Parathyroid adenoma (tissue), 2 donors: ENCODE data around the gene CHRDL1.

ENCODE experiments used
- H2AFZ ChIP-seq: fragments of 300-600 bp; sonication (generic); one replicate; pipeline ENCODE4 v1.7.0; 2017; ENCODE audit warnings: antibody characterized with exemption, mild to moderate bottlenecking
- H3K27ac ChIP-seq: fragments of 300-600 bp; sonication (generic); one replicate; pipeline ENCODE4 v1.7.0; 2017
- H3K27me3 ChIP-seq: fragments of 300-600 bp; sonication (generic); one replicate; pipeline ENCODE4 v1.7.0; 2017; ENCODE audit warnings: low read length; ENCODE audit not compliant: control insufficient read depth, insufficient read depth
- H3K36me3 ChIP-seq: fragments of 300-600 bp; sonication (generic); one replicate; pipeline ENCODE4 v1.7.0; 2017; ENCODE audit warnings: low read length; ENCODE audit not compliant: control insufficient read depth, insufficient read depth
- H3K4me1 ChIP-seq: fragments of 300-600 bp; sonication (generic); one replicate; pipeline ENCODE4 v1.7.0; 2017; ENCODE audit warnings: control low read depth
- H3K4me2 ChIP-seq: fragments of 300-600 bp; sonication (generic); one replicate; pipeline ENCODE4 v1.7.0; 2017; ENCODE audit warnings: low read length
- H3K4me3 ChIP-seq: fragments of 300-600 bp; sonication (generic); one replicate; pipeline ENCODE4 v1.7.0; 2017; ENCODE audit warnings: low read depth, low read length
- H3K79me2 ChIP-seq: fragments of 300-600 bp; sonication (generic); one replicate; pipeline ENCODE4 v1.7.0; 2017; ENCODE audit warnings: control low read depth
- H3K9ac ChIP-seq: fragments of 300-600 bp; sonication (generic); one replicate; pipeline ENCODE4 v1.7.0; 2017; ENCODE audit warnings: mild to moderate bottlenecking
- H3K9me3 ChIP-seq: fragments of 300-600 bp; sonication (generic); one replicate; pipeline ENCODE4 v1.7.0; 2017; ENCODE audit warnings: low read length; ENCODE audit not compliant: control insufficient read depth
- TF ChIP-seq, protein P1 (sequence below): fragments of 300-600 bp; sonication (generic); IDR thresholded peaks from one replicate; pipeline ENCODE4 v1.7.0; 2017; ENCODE audit warnings: antibody characterized with exemption, mild to moderate bottlenecking
- donor health status: primary hyperparathyroidism.

The CHRDL1 gene

GRCh38 chrX:110755611-110756010 is 40.0 kb downstream of the CHRDL1 start:
- no peaks in the 10 kb centered on the region for H3K9me3 ChIP-seq
- no peaks in the 10 kb centered on the region for H3K27me3 ChIP-seq
- no peak overlapping the region for H3K4me2 ChIP-seq
- H3K36me3 ChIP-seq: no peaks in the 10 kb centered on the region
- H2AFZ ChIP-seq: no peak overlapping the region
- no peak overlapping the region for H3K9ac ChIP-seq
- no peak overlapping the region for H3K4me3 ChIP-seq
- H3K79me2 ChIP-seq: no peaks in the 10 kb centered on the region
- H3K27ac ChIP-seq: no peak overlapping the region
- TF ChIP-seq, protein P1, sequence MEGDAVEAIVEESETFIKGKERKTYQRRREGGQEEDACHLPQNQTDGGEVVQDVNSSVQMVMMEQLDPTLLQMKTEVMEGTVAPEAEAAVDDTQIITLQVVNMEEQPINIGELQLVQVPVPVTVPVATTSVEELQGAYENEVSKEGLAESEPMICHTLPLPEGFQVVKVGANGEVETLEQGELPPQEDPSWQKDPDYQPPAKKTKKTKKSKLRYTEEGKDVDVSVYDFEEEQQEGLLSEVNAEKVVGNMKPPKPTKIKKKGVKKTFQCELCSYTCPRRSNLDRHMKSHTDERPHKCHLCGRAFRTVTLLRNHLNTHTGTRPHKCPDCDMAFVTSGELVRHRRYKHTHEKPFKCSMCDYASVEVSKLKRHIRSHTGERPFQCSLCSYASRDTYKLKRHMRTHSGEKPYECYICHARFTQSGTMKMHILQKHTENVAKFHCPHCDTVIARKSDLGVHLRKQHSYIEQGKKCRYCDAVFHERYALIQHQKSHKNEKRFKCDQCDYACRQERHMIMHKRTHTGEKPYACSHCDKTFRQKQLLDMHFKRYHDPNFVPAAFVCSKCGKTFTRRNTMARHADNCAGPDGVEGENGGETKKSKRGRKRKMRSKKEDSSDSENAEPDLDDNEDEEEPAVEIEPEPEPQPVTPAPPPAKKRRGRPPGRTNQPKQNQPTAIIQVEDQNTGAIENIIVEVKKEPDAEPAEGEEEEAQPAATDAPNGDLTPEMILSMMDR: no peak
- no peaks in the 10 kb centered on the region for H3K4me1 ChIP-seq

- Histone ChIP-seq H3K27me3 (no peaks in the 10 kb centered on the region), H3K4me3 (no peak overlapping the region), H3K79me2 (no peaks in the 10 kb centered on the region), H2AFZ (no peak overlapping the region), H3K27ac (no peak overlapping the region), H3K36me3 (no peaks in the 10 kb centered on the region), H3K4me2 (no peak overlapping the region), H3K9ac (no peak overlapping the region), H3K4me1 (no peaks in the 10 kb centered on the region), H3K9me3 (no peaks in the 10 kb centered on the region)
- TF ChIP-seq, protein P1: no peak
Measured at GRCh38 chrX:110755061-110755460, 40.6 kb downstream of the CHRDL1 start.

GRCh38 chrX:110750526-110751189 is 45.0 kb downstream of the CHRDL1 start:
- no peaks in the 10 kb centered on the region for H3K27me3 ChIP-seq
- no peaks in the 10 kb centered on the region for H3K79me2 ChIP-seq
- no peaks in the 10 kb centered on the region for H3K36me3 ChIP-seq
- no peak overlapping the region for H3K4me2 ChIP-seq
- no peak overlapping the region for H3K9ac ChIP-seq
- H3K27ac ChIP-seq: no peak overlapping the region
- H3K4me1 ChIP-seq: no peaks in the 10 kb centered on the region
- no peak overlapping the region for H3K4me3 ChIP-seq
- TF ChIP-seq, protein P1: no peak
- H3K9me3 ChIP-seq: no peaks in the 10 kb centered on the region
- no peak overlapping the region for H2AFZ ChIP-seq

DNA sequence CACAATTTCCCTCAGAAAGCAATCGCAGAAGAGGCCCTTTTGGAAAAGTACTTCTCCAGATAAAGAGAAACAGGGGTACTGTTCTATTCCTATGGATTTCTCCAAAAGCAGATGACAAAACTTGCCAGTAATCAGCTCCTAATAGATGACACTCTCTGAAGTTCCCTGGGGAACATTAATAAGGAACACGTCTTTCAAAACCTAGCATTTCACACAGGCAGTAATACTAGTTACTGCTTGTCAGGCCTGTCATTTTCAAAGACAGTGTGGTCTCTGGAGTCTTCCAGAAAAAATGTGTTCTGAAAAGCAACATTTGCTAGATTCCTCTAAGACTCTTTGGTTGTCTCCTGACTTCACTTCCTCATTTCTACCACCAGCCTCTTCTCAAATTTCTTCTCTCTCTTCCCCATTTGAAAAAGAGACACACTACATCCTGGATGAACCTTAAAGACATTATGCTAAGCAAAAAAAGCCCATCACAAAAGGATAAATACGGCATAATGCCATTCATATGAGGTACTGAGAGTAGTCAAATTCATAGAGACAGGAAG is 47.3 kb downstream of the CHRDL1 start:
- TF ChIP-seq, protein P1: no peak
- no peak overlapping the region for H2AFZ ChIP-seq
- H3K79me2 ChIP-seq: no peaks in the 10 kb centered on the region
- H3K27me3 ChIP-seq: no peaks in the 10 kb centered on the region
- no peaks in the 10 kb centered on the region for H3K36me3 ChIP-seq
- no peak overlapping the region for H3K4me3 ChIP-seq
- H3K4me2 ChIP-seq: no peak overlapping the region
- no peak overlapping the region for H3K27ac ChIP-seq
- no peak overlapping the region for H3K9ac ChIP-seq
- H3K4me1 ChIP-seq: no peaks in the 10 kb centered on the region
- no peaks in the 10 kb centered on the region for H3K9me3 ChIP-seq

DNA sequence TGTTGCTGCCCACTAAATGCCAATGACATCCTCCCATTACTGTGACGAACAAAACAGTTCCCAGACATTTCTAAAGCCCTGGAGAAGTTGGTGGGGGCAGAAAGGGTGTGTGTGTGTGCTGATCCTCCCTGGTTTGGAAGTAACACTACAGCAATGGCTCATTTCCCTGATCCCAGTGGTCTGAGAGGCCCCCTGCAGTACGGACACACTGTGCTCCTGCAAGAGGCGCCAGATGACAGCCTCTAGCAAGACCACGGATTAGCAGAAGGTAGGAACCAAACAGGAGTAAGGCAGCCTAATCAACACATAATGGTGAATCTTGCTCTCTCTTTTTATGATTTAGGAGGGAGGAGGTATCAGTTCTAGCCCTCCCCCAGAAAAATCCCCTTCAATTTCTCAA is 49.6 kb downstream of the CHRDL1 start:
- H3K27ac ChIP-seq: no peak overlapping the region
- no peaks in the 10 kb centered on the region for H3K9me3 ChIP-seq
- H3K4me1 ChIP-seq: no peaks in the 10 kb centered on the region
- no peak overlapping the region for H3K9ac ChIP-seq
- H3K4me2 ChIP-seq: no peak overlapping the region
- no peaks in the 10 kb centered on the region for H3K27me3 ChIP-seq
- no peak overlapping the region for H3K4me3 ChIP-seq
- H2AFZ ChIP-seq: no peak overlapping the region
- no peaks in the 10 kb centered on the region for H3K79me2 ChIP-seq
- H3K36me3 ChIP-seq: no peaks in the 10 kb centered on the region
- TF ChIP-seq, protein P1: no peak
